ENCODE results near the gene MBTPS1.

DNA sequence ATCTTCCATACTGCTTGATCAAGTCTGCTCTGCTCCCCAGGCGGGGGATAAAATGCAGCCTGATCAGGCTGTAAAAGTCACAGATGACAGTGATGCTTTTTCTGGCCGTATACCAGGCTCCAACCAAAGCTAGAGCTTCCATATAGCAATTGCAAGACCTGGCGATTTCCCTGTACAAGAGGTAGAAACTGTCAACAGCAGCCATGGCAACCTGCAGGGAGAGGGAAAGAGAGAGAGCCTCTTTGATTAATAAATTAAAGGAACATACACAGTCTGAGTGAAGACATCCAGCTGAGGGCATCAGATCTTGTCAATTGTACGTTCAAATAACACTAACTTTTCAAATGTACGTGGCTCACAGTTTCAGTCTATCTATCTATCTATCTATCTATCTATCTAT, 14.4 kb upstream of the MBTPS1 start:
- TF ChIP-seq POLR2A (IDR thresholded peaks at IDR 0.05), result no peak
- TF ChIP-seq, protein P1, sequence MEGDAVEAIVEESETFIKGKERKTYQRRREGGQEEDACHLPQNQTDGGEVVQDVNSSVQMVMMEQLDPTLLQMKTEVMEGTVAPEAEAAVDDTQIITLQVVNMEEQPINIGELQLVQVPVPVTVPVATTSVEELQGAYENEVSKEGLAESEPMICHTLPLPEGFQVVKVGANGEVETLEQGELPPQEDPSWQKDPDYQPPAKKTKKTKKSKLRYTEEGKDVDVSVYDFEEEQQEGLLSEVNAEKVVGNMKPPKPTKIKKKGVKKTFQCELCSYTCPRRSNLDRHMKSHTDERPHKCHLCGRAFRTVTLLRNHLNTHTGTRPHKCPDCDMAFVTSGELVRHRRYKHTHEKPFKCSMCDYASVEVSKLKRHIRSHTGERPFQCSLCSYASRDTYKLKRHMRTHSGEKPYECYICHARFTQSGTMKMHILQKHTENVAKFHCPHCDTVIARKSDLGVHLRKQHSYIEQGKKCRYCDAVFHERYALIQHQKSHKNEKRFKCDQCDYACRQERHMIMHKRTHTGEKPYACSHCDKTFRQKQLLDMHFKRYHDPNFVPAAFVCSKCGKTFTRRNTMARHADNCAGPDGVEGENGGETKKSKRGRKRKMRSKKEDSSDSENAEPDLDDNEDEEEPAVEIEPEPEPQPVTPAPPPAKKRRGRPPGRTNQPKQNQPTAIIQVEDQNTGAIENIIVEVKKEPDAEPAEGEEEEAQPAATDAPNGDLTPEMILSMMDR (IDR thresholded peaks at IDR 0.05), result no peak

Measured in ovary (tissue), 3 donors.